ENCODE results near the gene ARID3A. TPM values are rescaled to one million over a fixed set of nuclear protein-coding genes. Genes with fewer than 3 reads are reported as not detected.
A peak's percentile ranks its signal among the peaks of the same experiment; 100 is the strongest.

ARID3A gene
- total and polyA plus RNA-seq, 2 of the 4 experiments (the other 2 are of a cell fraction), result 16.0 to 23.1 TPM

DNA sequence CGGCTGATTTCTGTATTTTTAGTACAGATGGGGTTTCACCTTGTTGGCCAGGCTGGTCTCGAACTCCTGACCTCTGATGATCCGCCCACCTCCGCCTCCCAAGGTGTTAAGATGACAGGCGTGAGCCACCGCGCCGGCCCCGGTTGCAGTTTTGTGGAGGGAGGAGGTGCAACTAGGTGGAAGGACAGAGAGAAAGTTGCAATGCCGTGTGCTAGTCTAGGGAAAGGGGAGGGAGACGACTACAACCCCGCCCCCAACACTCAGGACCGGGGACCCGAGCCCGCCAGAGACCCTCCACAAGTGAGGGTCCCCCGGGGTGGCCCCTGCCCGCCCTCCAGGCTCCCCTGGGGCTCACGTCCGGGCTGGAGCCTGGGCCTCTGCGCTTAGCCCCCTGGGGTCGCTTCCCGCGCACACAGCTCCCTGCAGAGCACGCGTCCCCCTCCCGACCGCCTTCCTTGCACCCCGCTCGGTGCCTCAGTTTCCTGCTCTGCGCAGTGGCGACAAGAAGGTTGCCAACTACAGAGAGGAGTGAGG lies 1.2 kb upstream of the ARID3A start:
- no peaks in the 10 kb centered on the region for H3K9me1 ChIP-seq (ENCODE audit: insufficient read depth, low read length)
- in situ Hi-C loops (cut with MboI; ENCODE audit: low sequenced_read_pairs) (loop anchor here (5.0 kb wide), 2 partner anchors 58 to 147 kb away; partner anchors contain the start of gene WDR18), intact Hi-C loops (cut with micrococcal nuclease) (no loop called here), dilution Hi-C loops (cut with HindIII; ENCODE audit: low sequenced_read_pairs, unreplicated experiment) (no loop called here)
- H2AK5ac ChIP-seq (ENCODE audit: low read depth, low read length), result peak overlapping the region; percentile 77
- peak overlapping the region; percentile 18; the same call in 1 of the 2 replicates for H3K56ac ChIP-seq (ENCODE audit: extremely low read depth, insufficient read depth, low read length)
- H2BK20ac ChIP-seq (ENCODE audit: low read depth, low read length), result no peak overlapping the region; the same call in 1 of the 2 replicates
- WGBS, 2 experiments (ENCODE audit: extremely low coverage in 2 of 2, insufficient read length in 1 of 2), result 15% methylated on average over 11 of the region's 31 CpGs; no CpG with 5 or more reads in 1 of the 2 experiments
- H4K8ac ChIP-seq (ENCODE audit: low read depth in 2 of 2, low read length in 2 of 2), result peak overlapping the region; percentile 50 to 57; a peak in 2 of 4 replicates
- peaks cover 15% of the 10 kb centered on the region for H3K27me3 ChIP-seq (ENCODE audit: control insufficient read depth, insufficient read depth, low read length)
- H2AFZ ChIP-seq (replicated peaks; ENCODE audit: low read length, poor library complexity), result peak overlapping the region; percentile 95
- DNase-seq, result no peak
- H3K23ac ChIP-seq (ENCODE audit: low read depth, low read length), result peak overlapping the region; percentile 93
- H3K79me1 ChIP-seq (ENCODE audit: low read depth in 1 of 2, low read length in 2 of 2), result peaks cover 0 to 33% of the 10 kb centered on the region in 2 experiments; a peak in 1 of 4 replicates
- peaks cover 7% of the 10 kb centered on the region for H3K4me1 ChIP-seq (ENCODE audit: control insufficient read depth, insufficient read depth, low read length)
- no TSS peak for BruUV-seq (replicated peaks)
- no peak overlapping the region for H3K18ac ChIP-seq (ENCODE audit: low read depth, low read length)
- peak overlapping the region; percentile 31; the same call in 1 of the 2 replicates for H4K91ac ChIP-seq (ENCODE audit: insufficient read depth, low read depth, low read length)
- CTCF ChIA-PET, result no interaction called here
- H2BK5ac ChIP-seq (ENCODE audit: low read depth, low read length, poor library complexity, severe bottlenecking), result peak overlapping the region; percentile 96
- H2AK9ac ChIP-seq (replicated peaks; ENCODE audit: low read depth, low read length, poor library complexity), result peak overlapping the region; percentile 98
- POLR2A ChIA-PET (ENCODE audit: unreplicated experiment), result no interaction called here
- H3K9ac ChIP-seq (ENCODE audit: low read depth, low read length), result peak overlapping the region; percentile 78
- H3K9me3 ChIP-seq (ENCODE audit: control insufficient read depth, insufficient read depth, low read length), result no peaks in the 10 kb centered on the region
- H4K5ac ChIP-seq (ENCODE audit: low read depth, low read length), result no peak overlapping the region
- H3K14ac ChIP-seq (replicated peaks; ENCODE audit: low read depth, low read length), result peak overlapping the region; percentile 65
- no peak for ATAC-seq (ENCODE audit: low read depth)
- H3K4me2 ChIP-seq (ENCODE audit: low read depth, low read length), result peak overlapping the region; percentile 74
- peak overlapping the region; percentile 96 for H3K4me3 ChIP-seq (ENCODE audit: insufficient read depth, low read depth, low read length)
- H2BK15ac ChIP-seq (ENCODE audit: low read depth, low read length), result 0 out of 3 replicates have a peak overlapping the region, but pooled peaks have one; percentile 6
- peaks cover 9% of the 10 kb centered on the region for H3K36me3 ChIP-seq (ENCODE audit: control insufficient read depth, insufficient read depth, low read length)
- H2BK120ac ChIP-seq (ENCODE audit: low read depth, low read length), result peak overlapping the region; percentile 79; the same call in 1 of the 2 replicates
- TF ChIP-seq, protein P1, sequence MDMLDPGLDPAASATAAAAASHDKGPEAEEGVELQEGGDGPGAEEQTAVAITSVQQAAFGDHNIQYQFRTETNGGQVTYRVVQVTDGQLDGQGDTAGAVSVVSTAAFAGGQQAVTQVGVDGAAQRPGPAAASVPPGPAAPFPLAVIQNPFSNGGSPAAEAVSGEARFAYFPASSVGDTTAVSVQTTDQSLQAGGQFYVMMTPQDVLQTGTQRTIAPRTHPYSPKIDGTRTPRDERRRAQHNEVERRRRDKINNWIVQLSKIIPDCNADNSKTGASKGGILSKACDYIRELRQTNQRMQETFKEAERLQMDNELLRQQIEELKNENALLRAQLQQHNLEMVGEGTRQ (IDR thresholded peaks at IDR 0.05; ENCODE audit: low read depth, low read length), result no peak
- TF ChIP-seq, protein P2, sequence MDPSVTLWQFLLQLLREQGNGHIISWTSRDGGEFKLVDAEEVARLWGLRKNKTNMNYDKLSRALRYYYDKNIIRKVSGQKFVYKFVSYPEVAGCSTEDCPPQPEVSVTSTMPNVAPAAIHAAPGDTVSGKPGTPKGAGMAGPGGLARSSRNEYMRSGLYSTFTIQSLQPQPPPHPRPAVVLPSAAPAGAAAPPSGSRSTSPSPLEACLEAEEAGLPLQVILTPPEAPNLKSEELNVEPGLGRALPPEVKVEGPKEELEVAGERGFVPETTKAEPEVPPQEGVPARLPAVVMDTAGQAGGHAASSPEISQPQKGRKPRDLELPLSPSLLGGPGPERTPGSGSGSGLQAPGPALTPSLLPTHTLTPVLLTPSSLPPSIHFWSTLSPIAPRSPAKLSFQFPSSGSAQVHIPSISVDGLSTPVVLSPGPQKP (IDR thresholded peaks at IDR 0.05; ENCODE audit: borderline replicate concordance, low read depth, low read length), result no peak
- no peak for TF ChIP-seq RAD21 (IDR thresholded peaks at IDR 0.05; ENCODE audit: low read length)
- TF ChIP-seq CEBPB (IDR thresholded peaks at IDR 0.05; ENCODE audit: low read depth, low read length), result no peak
- TF ChIP-seq SMC3 (IDR thresholded peaks at IDR 0.05; ENCODE audit: low read depth, low read length), result no peak
- no peak for TF ChIP-seq CHD1 (IDR thresholded peaks at IDR 0.05; ENCODE audit: low read depth, low read length)
- no peak for TF ChIP-seq POLR2A (IDR thresholded peaks at IDR 0.05; ENCODE audit: low read depth, low read length)
- TF ChIP-seq RFX5 (IDR thresholded peaks at IDR 0.05; ENCODE audit: low read depth, low read length), result no peak
- no peak for TF ChIP-seq MAZ (IDR thresholded peaks at IDR 0.05; ENCODE audit: borderline replicate concordance, low read depth, low read length)
- TF ChIP-seq MAFK (IDR thresholded peaks at IDR 0.05; ENCODE audit: low read depth, low read length), result no peak
- TF ChIP-seq RCOR1 (IDR thresholded peaks at IDR 0.05; ENCODE audit: insufficient replicate concordance, low read length), result no peak
- TF ChIP-seq BHLHE40 (IDR thresholded peaks at IDR 0.05; ENCODE audit: low read depth, low read length), result no peak
- TF ChIP-seq NFE2L2 (IDR thresholded peaks at IDR 0.05; ENCODE audit: low read depth, low read length), result no peak
- no peak for TF ChIP-seq FOS (IDR thresholded peaks at IDR 0.05; ENCODE audit: low read depth, low read length)
- TF ChIP-seq MXI1 (IDR thresholded peaks at IDR 0.05; ENCODE audit: borderline replicate concordance, low read depth, low read length), result no peak
- TF ChIP-seq, protein P3, sequence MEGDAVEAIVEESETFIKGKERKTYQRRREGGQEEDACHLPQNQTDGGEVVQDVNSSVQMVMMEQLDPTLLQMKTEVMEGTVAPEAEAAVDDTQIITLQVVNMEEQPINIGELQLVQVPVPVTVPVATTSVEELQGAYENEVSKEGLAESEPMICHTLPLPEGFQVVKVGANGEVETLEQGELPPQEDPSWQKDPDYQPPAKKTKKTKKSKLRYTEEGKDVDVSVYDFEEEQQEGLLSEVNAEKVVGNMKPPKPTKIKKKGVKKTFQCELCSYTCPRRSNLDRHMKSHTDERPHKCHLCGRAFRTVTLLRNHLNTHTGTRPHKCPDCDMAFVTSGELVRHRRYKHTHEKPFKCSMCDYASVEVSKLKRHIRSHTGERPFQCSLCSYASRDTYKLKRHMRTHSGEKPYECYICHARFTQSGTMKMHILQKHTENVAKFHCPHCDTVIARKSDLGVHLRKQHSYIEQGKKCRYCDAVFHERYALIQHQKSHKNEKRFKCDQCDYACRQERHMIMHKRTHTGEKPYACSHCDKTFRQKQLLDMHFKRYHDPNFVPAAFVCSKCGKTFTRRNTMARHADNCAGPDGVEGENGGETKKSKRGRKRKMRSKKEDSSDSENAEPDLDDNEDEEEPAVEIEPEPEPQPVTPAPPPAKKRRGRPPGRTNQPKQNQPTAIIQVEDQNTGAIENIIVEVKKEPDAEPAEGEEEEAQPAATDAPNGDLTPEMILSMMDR (conservative IDR thresholded peaks at IDR 0.05; ENCODE audit: low read depth, low read length), result no peak
- peaks cover 10% of the 10 kb centered on the region for H4K20me1 ChIP-seq (ENCODE audit: insufficient read depth, low read length)
- peak overlapping the region; percentile 91 for H3K27ac ChIP-seq (ENCODE audit: insufficient read depth, low read length)
- H3K4ac ChIP-seq (ENCODE audit: low read depth, low read length), result peak overlapping the region; percentile 86

Measured in IMR-90 (cell line).